Parathyroid adenoma (tissue), 2 donors: ENCODE data around the gene BTBD19.
"Not testable (repeated sequence)": the region's sequence is repeated elsewhere in the genome, so short reads cannot be mapped to it uniquely, and the experiment has no call there.

Experiments used
- H2AFZ ChIP-seq: fragments of 300-600 bp; sonication (generic); one replicate; pipeline ENCODE4 v1.7.0; 2017; ENCODE audit warnings: antibody characterized with exemption, mild to moderate bottlenecking
- H3K27ac ChIP-seq: fragments of 300-600 bp; sonication (generic); one replicate; pipeline ENCODE4 v1.7.0; 2017
- H3K27me3 ChIP-seq: fragments of 300-600 bp; sonication (generic); one replicate; pipeline ENCODE4 v1.7.0; 2017; ENCODE audit warnings: low read length; ENCODE audit not compliant: control insufficient read depth, insufficient read depth
- H3K36me3 ChIP-seq: fragments of 300-600 bp; sonication (generic); one replicate; pipeline ENCODE4 v1.7.0; 2017; ENCODE audit warnings: low read length; ENCODE audit not compliant: control insufficient read depth, insufficient read depth
- H3K4me1 ChIP-seq: fragments of 300-600 bp; sonication (generic); one replicate; pipeline ENCODE4 v1.7.0; 2017; ENCODE audit warnings: control low read depth
- H3K4me2 ChIP-seq: fragments of 300-600 bp; sonication (generic); one replicate; pipeline ENCODE4 v1.7.0; 2017; ENCODE audit warnings: low read length
- H3K4me3 ChIP-seq: fragments of 300-600 bp; sonication (generic); one replicate; pipeline ENCODE4 v1.7.0; 2017; ENCODE audit warnings: low read depth, low read length
- H3K79me2 ChIP-seq: fragments of 300-600 bp; sonication (generic); one replicate; pipeline ENCODE4 v1.7.0; 2017; ENCODE audit warnings: control low read depth
- H3K9ac ChIP-seq: fragments of 300-600 bp; sonication (generic); one replicate; pipeline ENCODE4 v1.7.0; 2017; ENCODE audit warnings: mild to moderate bottlenecking
- H3K9me3 ChIP-seq: fragments of 300-600 bp; sonication (generic); one replicate; pipeline ENCODE4 v1.7.0; 2017; ENCODE audit warnings: low read length; ENCODE audit not compliant: control insufficient read depth
- CTCF ChIP-seq: fragments of 300-600 bp; sonication (generic); IDR thresholded peaks from one replicate; pipeline ENCODE4 v1.7.0; 2017; ENCODE audit warnings: antibody characterized with exemption, mild to moderate bottlenecking
- donor health status: primary hyperparathyroidism.

BTBD19 gene

DNA sequence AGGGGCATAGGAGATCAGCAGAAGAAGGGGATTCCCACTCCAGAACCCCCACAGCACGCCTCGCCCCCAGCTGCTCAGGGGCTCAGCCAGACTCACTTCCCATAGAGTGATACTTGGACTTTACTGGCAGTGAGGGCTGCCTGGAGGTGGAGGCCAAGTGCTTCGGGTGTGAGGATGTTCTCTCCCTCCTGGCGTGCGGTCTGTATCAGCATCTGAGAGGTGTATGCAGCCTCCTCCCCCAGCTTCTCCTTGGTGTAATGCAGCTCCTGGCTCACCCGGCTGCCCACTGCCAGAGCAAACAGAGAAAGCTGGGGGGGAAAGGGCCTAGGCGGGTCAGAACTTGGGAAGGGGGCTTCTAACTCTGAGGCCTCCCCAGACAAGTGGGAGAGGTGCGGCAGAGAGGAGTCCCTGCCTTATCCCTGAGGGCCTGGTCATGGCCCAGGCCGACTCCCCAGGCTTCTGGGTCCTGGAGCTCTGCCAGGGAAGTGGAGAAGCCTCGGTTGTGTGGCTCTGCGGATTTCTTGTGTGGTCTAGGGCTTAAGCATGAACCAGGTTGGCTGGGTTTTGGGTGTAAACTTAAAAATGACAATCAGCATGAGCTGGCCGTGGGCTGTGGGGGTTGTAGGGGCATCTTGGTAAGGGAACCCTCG is 23.9 kb downstream of the BTBD19 start:
- no peak overlapping the region for H3K4me2 ChIP-seq
- H3K4me1 ChIP-seq, result no peaks in the 10 kb centered on the region
- no peak overlapping the region for H3K9ac ChIP-seq
- H3K4me3 ChIP-seq, result no peak overlapping the region
- no peaks in the 10 kb centered on the region for H3K79me2 ChIP-seq
- no peak overlapping the region for H3K27ac ChIP-seq
- no peaks in the 10 kb centered on the region for H3K9me3 ChIP-seq
- H3K36me3 ChIP-seq, result no peaks in the 10 kb centered on the region
- TF ChIP-seq CTCF, result no peak
- no peaks in the 10 kb centered on the region for H3K27me3 ChIP-seq
- H2AFZ ChIP-seq, result no peak overlapping the region

DNA sequence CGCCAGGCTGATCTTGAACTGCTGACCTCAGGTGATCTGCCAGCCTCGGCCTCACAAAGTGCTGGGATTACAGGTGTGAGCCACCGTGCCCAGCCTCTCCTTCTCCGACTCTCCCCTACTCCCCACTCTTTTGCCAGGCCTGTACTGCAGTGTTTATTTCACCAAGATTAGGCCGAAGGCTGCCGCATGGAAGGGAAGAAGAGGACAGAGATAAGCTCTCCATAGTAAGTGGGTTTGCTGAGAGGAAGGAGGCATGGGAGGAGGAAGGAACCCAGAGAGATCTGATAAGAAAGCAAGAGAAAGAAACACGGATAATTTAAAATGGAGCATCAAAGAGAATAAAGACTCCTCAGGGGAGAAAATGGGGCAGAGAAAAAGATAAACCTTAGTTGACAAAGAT is 26.0 kb downstream of the BTBD19 start:
- no peak overlapping the region for H3K9ac ChIP-seq
- H3K27ac ChIP-seq, result no peak overlapping the region
- no peak overlapping the region for H3K4me3 ChIP-seq
- H3K4me2 ChIP-seq, result peak overlapping the region; percentile 4
- TF ChIP-seq CTCF, result no peak
- H3K36me3 ChIP-seq, result no peaks in the 10 kb centered on the region
- H2AFZ ChIP-seq, result no peak overlapping the region
- no peaks in the 10 kb centered on the region for H3K9me3 ChIP-seq
- H3K27me3 ChIP-seq, result no peaks in the 10 kb centered on the region
- H3K79me2 ChIP-seq, result no peaks in the 10 kb centered on the region
- no peaks in the 10 kb centered on the region for H3K4me1 ChIP-seq

GRCh38 chr1:44835738-44836675 is 27.7 kb downstream of the BTBD19 start:
- Histone ChIP-seq H3K9ac (no peak overlapping the region), H3K4me2 (peak overlapping the region; percentile 5), H3K9me3 (no peaks in the 10 kb centered on the region), H3K79me2 (no peaks in the 10 kb centered on the region), H3K36me3 (no peaks in the 10 kb centered on the region), H3K4me1 (no peaks in the 10 kb centered on the region), H3K4me3 (no peak overlapping the region), H2AFZ (peak overlapping the region; percentile 17), H3K27me3 (no peaks in the 10 kb centered on the region), H3K27ac (no peak overlapping the region)
- TF ChIP-seq CTCF, result peak; percentile 70

GRCh38 chr1:44838294-44838693 is 30.0 kb downstream of the BTBD19 start:
- H3K79me2 ChIP-seq, H3K4me3 ChIP-seq, H3K27ac ChIP-seq, H3K4me1 ChIP-seq, H3K4me2 ChIP-seq, H3K27me3 ChIP-seq, H2AFZ ChIP-seq, H3K9me3 ChIP-seq, H3K9ac ChIP-seq, H3K36me3 ChIP-seq: not testable (repeated sequence)

GRCh38 chr1:44839576-44839975 is 31.3 kb downstream of the BTBD19 start:
- peak overlapping the region; percentile 52 for H3K4me2 ChIP-seq
- H3K27ac ChIP-seq, result no peak overlapping the region
- H3K27me3 ChIP-seq, result no peaks in the 10 kb centered on the region
- peak overlapping the region; percentile 8 for H3K4me3 ChIP-seq
- H2AFZ ChIP-seq, result no peak overlapping the region
- H3K4me1 ChIP-seq, result no peaks in the 10 kb centered on the region
- no peaks in the 10 kb centered on the region for H3K36me3 ChIP-seq
- no peak overlapping the region for H3K9ac ChIP-seq
- no peaks in the 10 kb centered on the region for H3K79me2 ChIP-seq
- TF ChIP-seq CTCF, result no peak
- no peaks in the 10 kb centered on the region for H3K9me3 ChIP-seq
